GM19239 (cell line): ENCODE results near the gene FBP2.
"Not testable (repeated sequence)": the region's sequence is repeated elsewhere in the genome, so short reads cannot be mapped to it uniquely, and the experiment has no call there.

Source experiments
- DNase-seq: peaks from one replicate; pipeline ENCODE4 v3.0.0; 2011; ENCODE audit warnings: low spot score; ENCODE audit not compliant: insufficient read length
- FAIRE-seq: peaks from 2 replicates; lab custom pipeline; 2011; peaks lifted over from hg19 to GRCh38; lab: Jason Lieb, UNC

FBP2 gene

DNA sequence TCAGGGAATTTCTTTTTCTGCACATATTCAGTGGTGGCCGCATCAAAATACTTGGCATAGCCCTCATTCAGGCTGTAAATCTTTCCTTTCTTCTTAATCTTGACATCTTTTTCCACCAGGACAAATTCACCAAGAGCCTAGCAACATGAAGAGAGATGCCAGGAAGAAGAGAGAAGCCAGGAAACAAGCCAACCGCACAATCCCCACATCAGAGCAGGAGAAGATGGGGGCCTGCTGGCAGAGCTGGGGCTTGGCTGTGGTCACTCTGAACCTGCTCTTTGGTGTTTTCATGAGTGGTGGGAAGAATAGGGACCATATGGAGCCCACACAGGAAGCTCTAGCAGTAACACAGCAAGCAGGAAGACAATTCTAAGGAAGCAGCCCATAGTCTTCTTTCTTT lies 26.4 kb downstream of the FBP2 start:
- DNase-seq: no peak
- no peak for FAIRE-seq

DNA sequence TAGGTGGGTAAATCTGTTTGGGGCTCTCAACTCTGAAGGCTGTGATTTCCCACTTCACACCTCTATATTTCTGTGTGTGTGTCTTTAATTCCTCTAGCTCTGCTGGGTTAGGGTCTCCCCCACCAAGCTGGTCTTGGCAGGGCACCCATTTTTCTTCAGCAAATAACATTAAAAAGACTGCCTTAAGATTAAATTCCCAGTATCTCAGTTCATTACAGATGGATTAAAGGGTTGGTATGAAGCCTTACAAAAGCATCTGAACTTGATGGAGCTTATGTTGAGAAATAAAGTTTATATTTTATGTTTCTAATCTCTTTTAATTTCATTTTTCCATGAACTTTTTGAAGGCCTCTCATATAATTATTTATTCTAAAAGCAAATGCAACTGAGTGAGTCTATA lies 27.1 kb downstream of the FBP2 start:
- FAIRE-seq (no peak), DNase-seq (no peak)

DNA sequence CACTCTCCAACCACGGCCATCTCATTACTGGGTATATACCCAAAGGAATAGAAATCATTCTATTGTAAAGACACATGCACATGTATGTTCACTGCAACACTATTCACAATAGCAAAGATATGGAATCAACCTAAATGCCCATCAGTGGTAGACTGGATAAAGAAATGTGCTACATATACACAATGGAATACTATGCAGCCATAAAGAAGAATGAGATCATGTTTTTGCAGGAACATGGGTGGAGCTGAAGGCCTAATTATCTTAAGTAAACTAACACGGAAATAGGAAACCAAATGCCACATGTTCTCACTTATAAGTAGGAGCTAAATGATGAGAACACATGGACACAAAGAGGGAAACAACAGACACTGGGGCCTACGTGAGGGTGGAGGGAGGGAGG lies 29.3 kb downstream of the FBP2 start:
- FAIRE-seq: not testable (repeated sequence)

GRCh38 chr9:94563548-94563947 lies 30.1 kb downstream of the FBP2 start:
- DNase-seq (no peak), FAIRE-seq (no peak)

More for the DNA sequence above, 29.3 kb downstream of the FBP2 start:
- DNase-seq: not testable (repeated sequence)

DNA sequence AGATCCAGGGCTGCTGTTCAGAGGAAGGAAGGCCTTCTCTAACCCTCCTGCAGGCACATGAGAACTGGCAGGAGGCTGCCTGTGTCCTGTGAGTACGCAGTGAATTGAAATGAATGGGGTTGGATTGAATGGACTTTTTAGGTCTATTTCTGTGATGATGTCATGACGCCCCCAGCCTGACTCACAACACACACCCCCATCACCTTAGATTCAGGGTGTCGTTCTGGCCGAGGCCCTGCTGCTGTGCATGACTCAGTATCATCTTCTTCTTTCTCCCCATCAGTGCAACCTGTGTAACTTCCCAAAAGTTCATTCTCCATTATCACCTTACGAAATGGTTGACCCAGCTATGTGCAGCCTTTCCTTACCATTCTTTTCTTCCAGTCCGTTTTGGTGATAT lies 33.4 kb downstream of the FBP2 start:
- FAIRE-seq: no peak
- DNase-seq: no peak

GRCh38 chr9:94557376-94557775 lies 36.2 kb downstream of the FBP2 start:
- no peak for DNase-seq
- FAIRE-seq: no peak

DNA sequence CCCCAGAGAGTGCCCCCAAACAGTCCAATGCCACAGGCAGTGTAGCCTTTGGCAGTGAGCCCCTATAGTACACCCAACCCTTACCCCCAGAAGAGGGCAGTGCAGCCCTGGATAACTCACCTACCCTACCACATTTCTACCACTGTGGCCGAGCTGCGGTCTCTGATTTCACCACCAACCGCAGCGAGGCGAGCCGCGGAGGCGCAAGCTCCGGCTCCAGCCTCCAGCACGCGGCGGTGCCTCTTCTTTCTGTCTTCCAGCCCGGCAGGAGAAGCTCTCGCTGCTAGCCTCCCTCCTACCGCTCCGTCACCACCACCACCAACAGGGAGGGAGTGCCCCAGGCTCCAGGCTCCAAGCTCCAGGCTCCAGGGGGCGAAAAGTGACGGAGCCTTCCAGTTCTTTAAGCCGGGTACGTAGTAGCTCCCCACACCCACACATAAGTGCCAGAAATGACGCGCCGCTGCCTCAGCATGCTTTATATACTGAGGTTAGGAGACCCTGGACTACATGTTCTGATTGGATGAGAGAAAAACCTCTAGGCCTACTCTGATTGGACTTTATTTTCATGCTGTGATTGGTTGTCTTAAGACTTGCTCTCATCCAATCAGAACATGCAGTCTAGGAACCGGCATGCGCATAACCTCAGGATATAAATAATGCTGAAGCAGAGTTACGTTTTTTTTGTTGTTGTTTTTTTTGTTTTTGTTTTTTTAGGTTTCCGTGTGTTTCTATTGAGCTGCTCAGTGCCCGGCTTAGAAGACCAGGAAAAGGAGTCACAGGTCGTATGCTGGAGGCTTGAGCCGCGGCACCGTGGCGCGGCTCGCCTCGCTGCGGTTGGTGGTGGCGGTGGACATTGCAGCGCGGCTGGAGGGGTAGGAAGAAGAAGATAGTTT lies 38.9 kb downstream of the FBP2 start, which contains the start of gene PCAT7:
Gene PCAT7 (plus strand): TSS at position 645 of the 893 bp plus-strand sequence.
- no peak for DNase-seq

GRCh38 chr9:94554078-94554438 lies 39.6 kb downstream of the FBP2 start:
- no peak for FAIRE-seq
- no peak for DNase-seq

More for the DNA sequence above, 38.9 kb downstream of the FBP2 start, which contains the start of gene PCAT7:
- FAIRE-seq: no peak

DNA sequence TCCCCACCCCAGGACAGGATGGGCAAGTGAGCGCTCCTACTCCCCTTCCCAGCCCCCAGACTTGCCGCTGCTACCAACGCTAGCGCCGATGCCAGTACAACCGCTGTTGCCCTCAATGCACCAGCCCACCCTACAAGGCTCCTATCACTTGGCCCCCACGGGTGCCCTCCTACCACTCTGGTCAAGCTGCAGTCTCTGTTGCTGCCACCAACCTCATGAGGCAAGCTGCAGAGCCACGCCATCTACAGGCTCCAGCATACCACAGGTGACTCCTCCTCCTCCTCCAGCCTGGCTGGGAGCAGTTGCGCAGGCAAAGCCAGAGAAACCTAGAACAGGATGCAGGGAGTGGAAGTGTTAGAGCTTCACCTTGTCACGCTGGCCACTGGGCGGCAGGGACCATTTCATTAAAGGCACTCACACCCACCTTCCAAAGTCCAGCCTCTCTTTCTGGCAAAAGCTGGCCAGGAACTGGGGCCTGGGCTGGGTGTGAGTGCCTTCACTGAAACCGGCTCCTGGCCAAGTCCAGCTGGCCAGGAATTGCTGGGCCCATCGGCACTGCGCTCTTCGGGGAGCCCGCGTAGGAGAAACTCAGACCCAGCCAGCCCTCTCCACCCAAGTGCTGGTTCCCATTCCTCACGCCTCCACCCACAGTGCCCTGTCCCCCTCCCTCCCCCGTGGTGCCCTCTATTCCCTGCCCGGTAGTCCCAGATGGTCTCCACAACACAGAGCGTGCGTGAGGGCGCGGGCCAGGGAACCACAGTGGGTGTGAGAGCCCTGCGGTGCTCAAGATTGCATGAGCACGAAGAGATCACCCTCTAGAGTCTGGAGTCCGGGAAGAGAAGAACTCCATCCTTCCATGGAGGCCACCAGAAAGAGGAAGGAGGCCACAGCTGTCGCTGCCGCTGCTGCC lies 40.3 kb downstream of the FBP2 start:
- DNase-seq (no peak), FAIRE-seq (no peak)

DNA sequence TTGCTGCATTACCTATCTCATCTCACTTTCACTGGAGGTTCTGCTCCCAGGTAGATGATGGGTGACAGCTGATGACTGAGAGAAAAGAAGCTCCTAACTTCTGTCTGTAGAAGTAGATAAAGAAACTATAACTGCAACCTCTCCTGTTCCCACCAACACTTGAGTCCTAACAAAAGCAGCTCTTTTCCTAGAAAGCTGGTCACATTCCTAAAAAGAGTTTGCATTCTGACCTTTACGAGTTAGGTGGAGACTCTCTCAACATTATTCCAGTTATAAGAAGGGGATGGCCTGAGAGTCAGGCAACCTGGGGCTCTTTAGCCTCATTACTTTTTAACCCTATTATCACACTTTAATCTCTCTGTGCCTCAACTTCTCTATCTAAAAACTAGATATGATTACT lies 47.7 kb downstream of the FBP2 start:
- FAIRE-seq (no peak), DNase-seq (no peak)

GRCh38 chr9:94544335-94544734 lies 49.3 kb downstream of the FBP2 start:
- DNase-seq, FAIRE-seq: not testable (repeated sequence)

DNA sequence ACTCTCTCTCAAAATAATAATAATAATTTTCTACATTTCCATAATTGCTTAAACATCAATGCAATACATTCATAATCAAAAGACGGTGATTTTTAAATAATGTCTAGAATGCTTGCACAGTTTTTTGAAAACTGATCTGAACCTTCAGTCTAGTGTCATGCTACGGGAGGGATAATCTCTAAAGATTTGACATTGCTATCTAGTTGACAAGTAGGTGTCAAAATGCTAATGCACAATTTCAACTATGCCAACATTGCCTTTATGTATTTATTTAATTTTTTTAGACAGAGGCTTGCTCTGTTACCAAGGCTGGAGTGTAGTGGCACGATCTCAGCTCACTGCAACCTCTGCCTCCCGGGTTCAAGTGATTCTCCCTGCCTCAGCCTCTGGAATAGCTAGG lies 54.7 kb downstream of the FBP2 start:
- DNase-seq (no peak), FAIRE-seq (no peak)

GRCh38 chr9:94534901-94535300 lies 58.7 kb downstream of the FBP2 start:
- FAIRE-seq (no peak), DNase-seq (no peak)

- FAIRE-seq (no peak), DNase-seq (no peak)
Measured at GRCh38 chr9:94533601-94534000, 60.0 kb downstream of the FBP2 start.

GRCh38 chr9:94533155-94533554 lies 60.5 kb downstream of the FBP2 start:
- DNase-seq (no peak), FAIRE-seq (no peak)

DNA sequence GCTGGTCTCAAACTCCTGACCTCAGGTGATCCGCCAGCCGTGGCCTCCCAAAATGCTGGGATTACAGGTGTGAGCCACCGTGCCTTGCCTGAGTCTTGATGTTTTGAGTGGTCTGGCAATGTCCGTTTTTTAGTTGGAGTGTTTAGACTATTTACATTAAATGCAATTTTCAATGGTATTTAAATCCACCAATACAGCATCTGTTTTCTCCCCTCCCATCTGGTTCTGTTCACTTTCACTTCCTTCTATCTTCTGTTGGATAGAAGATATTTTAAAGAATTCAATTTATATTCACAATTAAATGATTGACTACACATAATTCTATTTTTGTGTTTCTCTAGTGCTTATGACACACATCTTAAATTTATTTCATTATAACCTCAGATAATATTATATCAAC lies 64.7 kb downstream of the FBP2 start:
- DNase-seq (no peak), FAIRE-seq (no peak)

- DNase-seq (no peak), FAIRE-seq (no peak)
Measured at GRCh38 chr9:94526951-94527350, 66.7 kb downstream of the FBP2 start.

DNA sequence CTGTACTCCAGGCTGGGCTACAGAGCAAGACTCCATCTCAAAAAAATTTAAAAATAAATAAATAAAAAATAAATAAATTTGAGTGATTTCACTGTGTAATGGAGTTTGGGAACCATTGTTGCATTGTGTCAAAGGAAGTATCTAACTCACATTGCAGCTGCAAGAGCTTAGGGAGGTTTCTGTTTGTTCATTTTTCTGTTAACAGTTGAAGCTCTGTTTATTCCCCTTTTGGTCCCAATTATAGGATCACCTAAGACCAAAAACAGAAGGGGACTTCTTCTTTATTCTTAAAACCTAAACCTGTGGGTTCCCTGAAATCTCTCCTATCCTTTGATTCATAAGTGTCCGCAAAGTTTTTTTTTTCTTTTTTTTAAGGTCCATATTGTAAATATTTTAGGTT lies 67.4 kb downstream of the FBP2 start:
- FAIRE-seq: no peak

GRCh38 chr9:94525396-94526035 lies 68.1 kb downstream of the FBP2 start:
- no peak for FAIRE-seq
- DNase-seq: no peak

More for the DNA sequence above, 67.4 kb downstream of the FBP2 start:
- DNase-seq: no peak

DNA sequence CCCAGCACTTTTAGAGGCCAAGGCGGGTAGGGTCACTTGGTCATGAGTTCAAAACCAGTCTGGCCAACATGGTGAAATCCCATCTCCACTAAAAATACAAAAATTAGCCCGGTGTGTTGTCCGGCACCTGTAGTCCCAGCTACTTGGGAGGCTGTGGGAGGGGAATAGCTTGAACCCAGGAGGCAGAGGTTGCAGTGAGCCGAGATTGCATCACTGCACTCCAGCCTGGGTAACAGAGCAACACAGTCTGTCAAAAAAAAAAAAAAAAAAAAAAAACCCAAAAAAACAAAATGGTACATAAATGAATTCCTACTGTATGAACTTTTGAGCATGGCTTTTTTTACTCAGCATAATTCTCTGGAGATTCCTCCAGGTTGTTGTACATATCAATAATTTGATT lies 76.4 kb downstream of the FBP2 start:
- DNase-seq (no peak), FAIRE-seq (no peak)
